K562 (cell line): ENCODE measurements around the gene MYL12B. TPM values are rescaled to one million over a fixed set of nuclear protein-coding genes. Genes with fewer than 3 reads are reported as not detected.

Source experiments
- ATAC-seq: fragments of 200-7000 bp; cut with Tn5 transposase; 3 replicates; pipeline ENCODE4 v1.9.1; 2020; ENCODE audit warnings: moderate library complexity
- BruUV-seq: library from RNA; stranded (reverse); fragments of 400-500 nt; replicated peaks from 2 replicates; lab custom pipeline; 2021; lab: Mats Ljungman, UMichigan
- CTCF ChIA-PET: fragments of 300-600 bp; formaldehyde crosslinking; extraction: SDS; loops from one replicate; lab custom pipeline; 2021; ENCODE audit warnings: low intra/inter-chr PET ratio; lab: Yijun Ruan, JAX
- POLR2A ChIA-PET: fragments of 300-600, 350-650 bp; sonication (Branson Sonifier 250); formaldehyde crosslinking; extraction: SDS; loops from one replicate; lab custom pipeline; 2021; ENCODE audit warnings: antibody characterized with exemption, inconsistent platforms; lab: Yijun Ruan, JAX
- DNase-seq, 4 experiments: peaks; one replicate each; pipeline versions ENCODE4 v3.0.0 to v3.0.0-alpha.2; 2011 to 2018; ENCODE audit warnings: low spot score in 3 of 4, mixed read lengths in 3 of 4; ENCODE audit errors: extremely low read depth in 1 of 4
- FAIRE-seq: peaks from 2 replicates; lab custom pipeline; 2011; peaks lifted over from hg19 to GRCh38; lab: Jason Lieb, UNC
- H2AFZ ChIP-seq: 2 replicates; pipeline ENCODE4 v1.6.0; 2011; ENCODE audit warnings: low read depth, low read length, control low read depth, inconsistent platforms
- H3K27ac ChIP-seq: fragments of 200-600 bp; 3 replicates; pipeline ENCODE4 v1.8.0; 2011; ENCODE audit warnings: low read depth, mild to moderate bottlenecking, control low read depth, inconsistent platforms, low read length, moderate library complexity, mixed read lengths; ENCODE audit errors: extremely low read depth
- H3K27me3 ChIP-seq, 2 experiments: fragments of 300-600 bp in 1 of 2; 2 replicates in 1 of 2; 3 replicates in 1 of 2; pipeline versions ENCODE4 v1.6.0 to v1.8.0; 2011; ENCODE audit warnings: inconsistent platforms in 2 of 2, low read length in 2 of 2, mild to moderate bottlenecking in 1 of 2, mixed read lengths in 1 of 2, moderate library complexity in 1 of 2; ENCODE audit not compliant: control insufficient read depth in 2 of 2, insufficient read depth in 2 of 2
- H3K36me3 ChIP-seq: fragments of 300-600 bp; 3 replicates; pipeline ENCODE4 v1.8.0; 2011; ENCODE audit warnings: mild to moderate bottlenecking, low read length, inconsistent platforms; ENCODE audit not compliant: control insufficient read depth, insufficient read depth
- H3K4me1 ChIP-seq, 2 experiments: fragments of 200-600 bp in 1 of 2; replicated peaks in 1 of 2; 2 replicates in 1 of 2; 3 replicates in 1 of 2; pipeline versions ENCODE4 v1.5.1 to v1.8.0; 2011; ENCODE audit warnings: inconsistent platforms in 2 of 2, low read length in 2 of 2, mild to moderate bottlenecking in 1 of 2, mixed read lengths in 1 of 2, moderate library complexity in 1 of 2; ENCODE audit not compliant: control insufficient read depth in 2 of 2, insufficient read depth in 2 of 2
- H3K4me2 ChIP-seq: 2 replicates; pipeline ENCODE4 v1.6.1; 2011; ENCODE audit warnings: low read length, control low read depth, inconsistent platforms, mixed read lengths; ENCODE audit not compliant: insufficient read depth
- H3K4me3 ChIP-seq: fragments of 200-600 bp; sonication (generic), shearing (Covaris generic); 2 replicates; pipeline ENCODE4 v1.5.1; 2016; ENCODE audit warnings: control low read depth, inconsistent platforms
- H3K79me2 ChIP-seq: fragments of 200-600 bp; 3 replicates; pipeline ENCODE4 v1.8.0; 2011; ENCODE audit warnings: low read length, inconsistent platforms; ENCODE audit not compliant: control insufficient read depth, insufficient read depth
- H3K9ac ChIP-seq, 2 experiments: 2 replicates each; pipeline versions ENCODE4 v1.6.0 to v1.6.1; 2011; ENCODE audit warnings: low read depth in 2 of 2, low read length in 2 of 2, control low read depth in 1 of 2, inconsistent platforms in 1 of 2, mild to moderate bottlenecking in 1 of 2, mixed read lengths in 1 of 2; ENCODE audit not compliant: insufficient read depth in 1 of 2
- H3K9me1 ChIP-seq: one replicate; pipeline ENCODE4 v1.6.0; 2011; ENCODE audit warnings: inconsistent platforms, mild to moderate bottlenecking, low read length, moderate library complexity; ENCODE audit not compliant: control insufficient read depth, insufficient read depth
- H3K9me3 ChIP-seq: replicated peaks from 2 replicates; pipeline ENCODE4 v1.5.1; 2011; ENCODE audit warnings: low read depth, low read length, inconsistent platforms; ENCODE audit not compliant: control insufficient read depth, insufficient read depth
- H4K20me1 ChIP-seq: replicated peaks from 2 replicates; pipeline ENCODE4 v1.6.1; 2011; ENCODE audit warnings: low read length, inconsistent platforms, mixed read lengths; ENCODE audit not compliant: control insufficient read depth, insufficient read depth
- CBFA2T2 ChIP-seq: fragments of 450-650 bp; conservative IDR thresholded peaks from 2 replicates; pipeline ENCODE4 v1.6.1; 2017; ENCODE audit warnings: mild to moderate bottlenecking
- DIDO1 ChIP-seq: fragments of 450-650 bp; IDR thresholded peaks from 2 replicates; pipeline ENCODE4 v1.6.1; 2016; ENCODE audit warnings: low read depth, missing biosample characterization, missing genetic modification characterization
- HMG20A ChIP-seq: fragments of 450-650 bp; formaldehyde crosslinking; conservative IDR thresholded peaks from 2 replicates; pipeline ENCODE4 v1.4.0; 2020; ENCODE audit warnings: mild to moderate bottlenecking, mixed read lengths
- HNRNPLL ChIP-seq: fragments of 200-400 bp; formaldehyde crosslinking; IDR thresholded peaks from 2 replicates; pipeline ENCODE4 v1.6.1; 2017; ENCODE audit warnings: low read length, low read depth, mild to moderate bottlenecking; ENCODE audit not compliant: poor library complexity, severe bottlenecking
- KDM4B ChIP-seq, 2 experiments: fragments of 450-650 bp in 1 of 2; sonication (generic) in 1 of 2; IDR thresholded peaks; 2 replicates each; pipeline ENCODE4 v1.6.1; 2016 to 2017; ENCODE audit warnings: borderline replicate concordance in 2 of 2, antibody characterized with exemption in 1 of 2, low read depth in 1 of 2, mild to moderate bottlenecking in 1 of 2
- KLF6 ChIP-seq: fragments of 250-450 bp; sonication (Bioruptor Pico); IDR thresholded peaks from 2 replicates; pipeline ENCODE4 v1.4.0; 2020; ENCODE audit warnings: mild to moderate bottlenecking, moderate library complexity, borderline replicate concordance
- LCOR ChIP-seq: sonication (generic); formaldehyde crosslinking; IDR thresholded peaks from 2 replicates; pipeline ENCODE4 v1.8.0; 2022; ENCODE audit warnings: mild to moderate bottlenecking, missing genetic modification reagents
- NCOR1 ChIP-seq: fragments of 450-650 bp; IDR thresholded peaks from 2 replicates; pipeline ENCODE4 v1.6.1; 2016; ENCODE audit warnings: mild to moderate bottlenecking, moderate library complexity
- PHB ChIP-seq: fragments of 250-450 bp; sonication (Bioruptor Pico); IDR thresholded peaks from 2 replicates; pipeline ENCODE4 v1.5.0; 2021
- U2AF1 ChIP-seq: fragments of 200-400 bp; formaldehyde crosslinking; optimal IDR thresholded peaks from 2 replicates; pipeline ENCODE3; 2017; ENCODE audit warnings: mild to moderate bottlenecking, low read depth, low read length, moderate library complexity
- WGBS: fragments of 100-300 bp; shearing (Covaris generic); methylation state at CpG from one replicate; pipeline ENCODE4 v1.1.6; 2016; ENCODE audit warnings: low coverage, mixed read lengths; ENCODE audit not compliant: insufficient coverage; ENCODE audit errors: missing lambda C conversion rate; 5-methylcytosine and 5-hydroxymethylcytosine counted together
- in situ Hi-C: fragments of 300-500 bp; cut with MboI; formaldehyde crosslinking; loops from 4 replicates; pipeline ENCODE4 v1.15.0; 2018; ENCODE audit warnings: inconsistent platforms, mixed read lengths
- intact Hi-C: fragments of 100-400 bp; cut with micrococcal nuclease; formaldehyde crosslinking; loops from 2 replicates; pipeline ENCODE4 v1.14.2; 2022
- polyA plus RNA-seq, 8 experiments: library from polyadenylated mRNA; depleted of rRNA in 4 of 8; stranded (reverse) in 5 of 8; unstranded in 3 of 8; fragments of >200 nt; fragmentation: Nextera tagmentation in 2 of 8; fragmentation: Illumina TruSeq in 1 of 8; extraction: Ambion mirVana in 2 of 8; extraction: Trizol in 1 of 8; gene quantifications; 2 replicates each; pipeline versions ENCODE4 v1.2.1 to v1.2.3, GENCODE V29; 2011 to 2014; ENCODE audit warnings: inconsistent platforms in 1 of 8, missing spikeins in 1 of 8
- total RNA-seq, 7 experiments: library from RNA; depleted of rRNA in 6 of 7; stranded (reverse); fragments of >200 nt in 6 of 7; fragmentation: Illumina TruSeq in 2 of 7; extraction: Trizol in 2 of 7; gene quantifications; 2 replicates each; pipeline versions ENCODE4 v1.2.1 to v1.2.3, GENCODE V29; 2011 to 2021; ENCODE audit warnings: low replicate concordance in 1 of 7
- TF ChIP-seq, protein P1 (sequence below): sonication (generic); formaldehyde crosslinking; IDR thresholded peaks from 2 replicates; pipeline ENCODE4 v1.8.0; 2022; ENCODE audit warnings: mild to moderate bottlenecking, missing genetic modification reagents
- TF ChIP-seq, protein P2 (sequence below): IDR thresholded peaks from 3 replicates; pipeline ENCODE4 v1.6.1; 2011; ENCODE audit warnings: borderline replicate concordance, mild to moderate bottlenecking, moderate library complexity; ENCODE audit not compliant: insufficient read length; ENCODE audit errors: extremely low read depth
- TF ChIP-seq, protein P3 (sequence below): fragments of 250-450 bp; sonication (Bioruptor Pico); IDR thresholded peaks from 2 replicates; pipeline ENCODE4 v1.6.1; 2021; ENCODE audit warnings: mild to moderate bottlenecking
- TF ChIP-seq, protein P4 (sequence below): sonication (generic); formaldehyde crosslinking; IDR thresholded peaks from 2 replicates; pipeline ENCODE4 v1.8.0; 2023; ENCODE audit warnings: mild to moderate bottlenecking, missing genetic modification reagents

The MYL12B gene
- total and polyA plus RNA-seq, 9 of the 15 experiments (the other 6 are each of a cell fraction or from before 2014, with no cell fraction given) = 220 to 995 (median 463) TPM

DNA sequence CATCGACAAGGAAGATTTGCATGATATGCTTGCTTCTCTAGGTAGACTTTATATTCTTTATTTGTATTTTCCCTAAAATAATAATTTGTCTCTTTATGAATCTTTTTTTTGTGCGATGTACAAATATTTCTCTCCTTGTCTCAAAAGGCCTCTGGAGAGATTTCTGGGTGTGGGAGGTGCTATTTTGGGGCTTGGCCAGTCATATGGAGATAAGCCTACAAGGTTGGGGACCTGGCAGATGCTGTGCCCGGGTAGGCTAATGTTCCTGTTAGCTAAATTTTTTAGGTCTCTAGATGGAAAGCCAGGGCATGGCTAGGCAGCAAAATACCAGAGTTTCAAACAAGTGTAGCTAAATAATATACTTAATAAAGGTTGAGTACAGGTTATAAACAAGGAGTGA lies 11.1 kb downstream of the MYL12B start:
- Histone ChIP-seq H3K9me1 (peaks cover 4% of the 10 kb centered on the region), H3K4me2 (no peak overlapping the region), H3K36me3 (peaks cover 61% of the 10 kb centered on the region), H4K20me1 (peaks cover 15% of the 10 kb centered on the region; the same call in 1 of the 2 replicates), H3K27me3 (no peaks in the 10 kb centered on the region), H2AFZ (no peak overlapping the region), H3K9me3 (no peaks in the 10 kb centered on the region), H3K9ac (no peak overlapping the region), H3K4me3 (no peak overlapping the region), H3K79me2 (peaks cover 59% of the 10 kb centered on the region), H3K27ac (no peak overlapping the region), H3K4me1 (peaks cover 4 to 20% of the 10 kb centered on the region in 2 experiments)
- ChIA-PET CTCF (no interaction called here), POLR2A (no interaction called here)
- FAIRE-seq (no peak), ATAC-seq (no peak), DNase-seq (no peak)
- TF ChIP-seq CBFA2T2 (no peak), LCOR (CRISPR knock-in tag) (no peak), DIDO1 (tag) (no peak), NCOR1 (no peak), U2AF1 (no peak), KLF6 (CRISPR knock-in tag) (no peak), KDM4B (IDR thresholded peaks at IDR 0.05; ENCODE audit: borderline replicate concordance in 2 of 2, low read depth in 1 of 2) (no peak), HMG20A (CRISPR knock-in tag) (no peak), PHB (CRISPR knock-in tag) (no peak), HNRNPLL (no peak)
- TF ChIP-seq, protein P1, sequence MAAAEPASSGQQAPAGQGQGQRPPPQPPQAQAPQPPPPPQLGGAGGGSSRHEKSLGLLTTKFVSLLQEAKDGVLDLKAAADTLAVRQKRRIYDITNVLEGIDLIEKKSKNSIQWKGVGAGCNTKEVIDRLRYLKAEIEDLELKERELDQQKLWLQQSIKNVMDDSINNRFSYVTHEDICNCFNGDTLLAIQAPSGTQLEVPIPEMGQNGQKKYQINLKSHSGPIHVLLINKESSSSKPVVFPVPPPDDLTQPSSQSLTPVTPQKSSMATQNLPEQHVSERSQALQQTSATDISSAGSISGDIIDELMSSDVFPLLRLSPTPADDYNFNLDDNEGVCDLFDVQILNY (CRISPR knock-in tag) = no peak
- TF ChIP-seq, protein P2, sequence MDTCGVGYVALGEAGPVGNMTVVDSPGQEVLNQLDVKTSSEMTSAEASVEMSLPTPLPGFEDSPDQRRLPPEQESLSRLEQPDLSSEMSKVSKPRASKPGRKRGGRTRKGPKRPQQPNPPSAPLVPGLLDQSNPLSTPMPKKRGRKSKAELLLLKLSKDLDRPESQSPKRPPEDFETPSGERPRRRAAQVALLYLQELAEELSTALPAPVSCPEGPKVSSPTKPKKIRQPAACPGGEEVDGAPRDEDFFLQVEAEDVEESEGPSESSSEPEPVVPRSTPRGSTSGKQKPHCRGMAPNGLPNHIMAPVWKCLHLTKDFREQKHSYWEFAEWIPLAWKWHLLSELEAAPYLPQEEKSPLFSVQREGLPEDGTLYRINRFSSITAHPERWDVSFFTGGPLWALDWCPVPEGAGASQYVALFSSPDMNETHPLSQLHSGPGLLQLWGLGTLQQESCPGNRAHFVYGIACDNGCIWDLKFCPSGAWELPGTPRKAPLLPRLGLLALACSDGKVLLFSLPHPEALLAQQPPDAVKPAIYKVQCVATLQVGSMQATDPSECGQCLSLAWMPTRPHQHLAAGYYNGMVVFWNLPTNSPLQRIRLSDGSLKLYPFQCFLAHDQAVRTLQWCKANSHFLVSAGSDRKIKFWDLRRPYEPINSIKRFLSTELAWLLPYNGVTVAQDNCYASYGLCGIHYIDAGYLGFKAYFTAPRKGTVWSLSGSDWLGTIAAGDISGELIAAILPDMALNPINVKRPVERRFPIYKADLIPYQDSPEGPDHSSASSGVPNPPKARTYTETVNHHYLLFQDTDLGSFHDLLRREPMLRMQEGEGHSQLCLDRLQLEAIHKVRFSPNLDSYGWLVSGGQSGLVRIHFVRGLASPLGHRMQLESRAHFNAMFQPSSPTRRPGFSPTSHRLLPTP = no peak
- TF ChIP-seq, protein P3, sequence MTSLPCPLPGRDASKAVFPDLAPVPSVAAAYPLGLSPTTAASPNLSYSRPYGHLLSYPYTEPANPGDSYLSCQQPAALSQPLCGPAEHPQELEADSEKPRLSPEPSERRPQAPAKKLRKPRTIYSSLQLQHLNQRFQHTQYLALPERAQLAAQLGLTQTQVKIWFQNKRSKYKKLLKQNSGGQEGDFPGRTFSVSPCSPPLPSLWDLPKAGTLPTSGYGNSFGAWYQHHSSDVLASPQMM (CRISPR knock-in tag) = no peak
- TF ChIP-seq, protein P4, sequence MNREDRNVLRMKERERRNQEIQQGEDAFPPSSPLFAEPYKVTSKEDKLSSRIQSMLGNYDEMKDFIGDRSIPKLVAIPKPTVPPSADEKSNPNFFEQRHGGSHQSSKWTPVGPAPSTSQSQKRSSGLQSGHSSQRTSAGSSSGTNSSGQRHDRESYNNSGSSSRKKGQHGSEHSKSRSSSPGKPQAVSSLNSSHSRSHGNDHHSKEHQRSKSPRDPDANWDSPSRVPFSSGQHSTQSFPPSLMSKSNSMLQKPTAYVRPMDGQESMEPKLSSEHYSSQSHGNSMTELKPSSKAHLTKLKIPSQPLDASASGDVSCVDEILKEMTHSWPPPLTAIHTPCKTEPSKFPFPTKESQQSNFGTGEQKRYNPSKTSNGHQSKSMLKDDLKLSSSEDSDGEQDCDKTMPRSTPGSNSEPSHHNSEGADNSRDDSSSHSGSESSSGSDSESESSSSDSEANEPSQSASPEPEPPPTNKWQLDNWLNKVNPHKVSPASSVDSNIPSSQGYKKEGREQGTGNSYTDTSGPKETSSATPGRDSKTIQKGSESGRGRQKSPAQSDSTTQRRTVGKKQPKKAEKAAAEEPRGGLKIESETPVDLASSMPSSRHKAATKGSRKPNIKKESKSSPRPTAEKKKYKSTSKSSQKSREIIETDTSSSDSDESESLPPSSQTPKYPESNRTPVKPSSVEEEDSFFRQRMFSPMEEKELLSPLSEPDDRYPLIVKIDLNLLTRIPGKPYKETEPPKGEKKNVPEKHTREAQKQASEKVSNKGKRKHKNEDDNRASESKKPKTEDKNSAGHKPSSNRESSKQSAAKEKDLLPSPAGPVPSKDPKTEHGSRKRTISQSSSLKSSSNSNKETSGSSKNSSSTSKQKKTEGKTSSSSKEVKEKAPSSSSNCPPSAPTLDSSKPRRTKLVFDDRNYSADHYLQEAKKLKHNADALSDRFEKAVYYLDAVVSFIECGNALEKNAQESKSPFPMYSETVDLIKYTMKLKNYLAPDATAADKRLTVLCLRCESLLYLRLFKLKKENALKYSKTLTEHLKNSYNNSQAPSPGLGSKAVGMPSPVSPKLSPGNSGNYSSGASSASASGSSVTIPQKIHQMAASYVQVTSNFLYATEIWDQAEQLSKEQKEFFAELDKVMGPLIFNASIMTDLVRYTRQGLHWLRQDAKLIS = no peak
- WGBS = 59% methylated on average over 3 of the region's 3 CpGs
- in situ Hi-C loops = no loop called here
- intact Hi-C loops = no loop called here
- BruUV-seq = no TSS peak
